AG10803 (cell line): ENCODE results near the gene CD47.
A peak's percentile ranks its signal among the peaks of the same experiment; 100 is the strongest.

ENCODE experiments used
- DNase-seq: peaks from one replicate; pipeline ENCODE4 v3.0.0; 2010; ENCODE audit warnings: low read depth
- H3K4me3 ChIP-seq: 2 replicates; pipeline ENCODE4 v1.5.1; 2011; ENCODE audit warnings: mild to moderate bottlenecking, low read length, control low read depth
- TF ChIP-seq, protein P1 (sequence below): conservative IDR thresholded peaks from 2 replicates; pipeline ENCODE4 v1.5.1; 2011; ENCODE audit warnings: mild to moderate bottlenecking, low read length, control low read depth, inconsistent platforms

CD47 gene

DNA sequence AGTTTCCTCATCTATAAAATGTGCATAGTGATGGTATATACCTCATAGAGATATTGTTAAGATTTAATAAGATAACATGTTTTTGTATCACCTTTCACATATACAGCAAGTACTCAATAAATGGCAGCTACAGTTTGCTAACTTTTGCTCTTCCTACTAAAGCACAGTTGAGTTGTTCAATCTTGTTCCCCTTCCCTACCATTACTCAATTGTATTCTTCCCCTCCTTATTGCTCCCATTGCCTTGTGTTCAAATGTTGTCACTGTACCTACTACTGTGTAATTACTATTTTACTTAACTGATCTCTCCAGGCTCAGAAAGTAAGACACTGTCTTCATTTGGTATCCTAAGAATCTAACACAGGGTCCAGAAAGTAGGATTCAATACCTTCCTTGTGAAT, 5.5 kb downstream of the CD47 start:
- no peak for DNase-seq
- no peak overlapping the region for H3K4me3 ChIP-seq
- TF ChIP-seq, protein P1, sequence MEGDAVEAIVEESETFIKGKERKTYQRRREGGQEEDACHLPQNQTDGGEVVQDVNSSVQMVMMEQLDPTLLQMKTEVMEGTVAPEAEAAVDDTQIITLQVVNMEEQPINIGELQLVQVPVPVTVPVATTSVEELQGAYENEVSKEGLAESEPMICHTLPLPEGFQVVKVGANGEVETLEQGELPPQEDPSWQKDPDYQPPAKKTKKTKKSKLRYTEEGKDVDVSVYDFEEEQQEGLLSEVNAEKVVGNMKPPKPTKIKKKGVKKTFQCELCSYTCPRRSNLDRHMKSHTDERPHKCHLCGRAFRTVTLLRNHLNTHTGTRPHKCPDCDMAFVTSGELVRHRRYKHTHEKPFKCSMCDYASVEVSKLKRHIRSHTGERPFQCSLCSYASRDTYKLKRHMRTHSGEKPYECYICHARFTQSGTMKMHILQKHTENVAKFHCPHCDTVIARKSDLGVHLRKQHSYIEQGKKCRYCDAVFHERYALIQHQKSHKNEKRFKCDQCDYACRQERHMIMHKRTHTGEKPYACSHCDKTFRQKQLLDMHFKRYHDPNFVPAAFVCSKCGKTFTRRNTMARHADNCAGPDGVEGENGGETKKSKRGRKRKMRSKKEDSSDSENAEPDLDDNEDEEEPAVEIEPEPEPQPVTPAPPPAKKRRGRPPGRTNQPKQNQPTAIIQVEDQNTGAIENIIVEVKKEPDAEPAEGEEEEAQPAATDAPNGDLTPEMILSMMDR, result no peak

DNA sequence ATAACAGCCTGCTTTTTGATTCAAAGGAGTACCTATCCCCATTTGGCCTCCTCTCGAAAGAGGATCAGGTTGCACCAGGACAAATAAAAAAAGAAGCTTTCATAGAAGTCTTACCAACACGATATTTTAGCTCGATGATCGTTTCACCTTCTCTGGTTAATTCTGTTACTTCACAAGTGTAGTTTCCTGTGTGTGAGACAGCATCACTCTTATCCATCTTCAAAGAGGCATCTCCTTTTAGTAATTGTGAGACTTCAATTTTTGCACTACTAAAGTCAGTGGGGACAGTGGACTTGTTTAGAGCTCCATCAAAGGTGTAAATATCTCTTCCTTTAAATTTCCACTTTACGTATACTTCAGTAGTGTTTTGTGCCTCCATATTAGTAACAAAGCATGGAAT, 11.0 kb downstream of the CD47 start:
- no peak for DNase-seq
- TF ChIP-seq, protein P1, result no peak
- H3K4me3 ChIP-seq, result no peak overlapping the region

DNA sequence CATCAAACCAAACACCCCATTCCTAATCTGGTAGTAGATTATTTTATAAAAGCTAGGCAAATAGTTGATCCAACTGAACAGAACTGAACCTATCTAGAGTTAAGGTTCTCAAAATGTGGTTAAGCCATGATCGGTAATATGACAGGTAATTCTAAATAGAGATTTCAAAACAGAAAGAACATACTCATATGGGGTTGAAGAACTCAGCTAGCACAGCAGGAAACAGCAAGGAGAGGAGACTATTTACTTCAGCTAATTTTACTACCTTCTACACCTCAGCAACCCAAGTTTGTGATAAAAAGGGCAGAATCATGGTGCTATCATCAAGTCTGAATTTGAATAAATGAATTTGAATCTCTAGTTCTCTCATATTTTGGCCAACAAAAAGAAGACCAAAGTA, 11.8 kb downstream of the CD47 start:
- TF ChIP-seq, protein P1, result no peak
- no peak for DNase-seq
- no peak overlapping the region for H3K4me3 ChIP-seq

- no peak overlapping the region for H3K4me3 ChIP-seq
- TF ChIP-seq, protein P1, result no peak
- DNase-seq, result peak; percentile 8
Measured at GRCh38 chr3:108076564-108076963, 14.3 kb downstream of the CD47 start.

DNA sequence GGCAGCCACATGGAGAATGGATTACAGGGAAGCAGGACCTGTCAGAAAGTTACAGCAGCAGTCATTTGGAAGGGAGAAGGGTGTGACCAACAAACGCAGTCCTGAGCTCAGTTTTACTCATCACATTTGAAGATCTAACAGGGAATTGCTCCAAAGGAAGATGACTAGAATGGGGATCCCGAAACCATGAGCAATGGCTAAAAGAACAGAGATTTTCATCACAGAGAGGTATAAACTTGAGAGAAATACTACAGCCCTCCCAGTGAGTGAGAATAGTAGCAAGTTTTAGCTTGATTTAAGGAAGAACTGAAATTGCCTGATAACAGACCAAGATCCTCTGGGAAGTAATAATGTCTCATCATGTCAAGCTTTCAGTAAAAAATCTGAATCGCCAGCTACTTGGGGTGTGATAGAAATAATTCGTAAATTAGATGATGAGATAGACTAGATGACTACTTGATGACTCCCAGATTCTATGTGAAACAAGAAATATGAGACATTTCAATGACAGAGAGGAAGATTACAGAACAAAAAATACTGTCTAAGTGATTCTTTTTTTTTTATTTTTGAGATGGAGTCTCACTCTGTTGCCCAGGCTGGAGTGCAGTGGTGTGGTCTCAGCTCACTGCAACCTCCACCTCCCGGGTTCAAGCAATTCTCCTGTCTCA, 16.9 kb downstream of the CD47 start:
- H3K4me3 ChIP-seq, result no peak overlapping the region
- TF ChIP-seq, protein P1, result no peak
- peak; percentile 14 for DNase-seq

- TF ChIP-seq, protein P1, result no peak
- DNase-seq, result no peak
Measured at GRCh38 chr3:108071368-108071767, 19.5 kb downstream of the CD47 start.

DNA sequence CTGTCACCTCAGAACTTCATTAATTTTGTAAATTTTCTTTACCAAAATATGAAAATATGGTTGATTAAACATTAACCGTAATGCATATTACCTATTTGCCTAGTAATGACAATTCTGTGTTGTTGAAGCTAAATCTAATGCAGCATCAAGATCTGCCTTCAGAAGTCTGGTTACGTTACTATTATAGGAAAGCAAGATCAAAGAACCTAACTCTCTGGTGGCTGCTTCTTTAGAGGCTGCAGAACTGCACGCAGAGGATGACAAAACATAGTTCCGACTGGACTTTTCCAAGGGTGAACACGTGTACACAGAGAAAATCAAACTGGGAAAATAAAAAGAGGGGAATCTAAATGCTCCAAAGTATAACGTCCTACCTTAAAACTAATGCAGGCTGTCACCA, 20.5 kb downstream of the CD47 start:
- no peak for DNase-seq
- TF ChIP-seq, protein P1, result no peak
- no peak overlapping the region for H3K4me3 ChIP-seq

More at GRCh38 chr3:108071368-108071767, 19.5 kb downstream of the CD47 start:
- H3K4me3 ChIP-seq, result no peak overlapping the region
